ENCODE measurements around the gene IRX4.

The IRX4 gene

GRCh38 chr5:1882337-1883119 lies at the start of gene IRX4:
IRX4 (minus strand) TSS chr5:1882925; CDS start chr5:1882647, 278 bp downstream.
- DNase-seq (ENCODE audit: low read depth in 2 of 2): no peak

DNA sequence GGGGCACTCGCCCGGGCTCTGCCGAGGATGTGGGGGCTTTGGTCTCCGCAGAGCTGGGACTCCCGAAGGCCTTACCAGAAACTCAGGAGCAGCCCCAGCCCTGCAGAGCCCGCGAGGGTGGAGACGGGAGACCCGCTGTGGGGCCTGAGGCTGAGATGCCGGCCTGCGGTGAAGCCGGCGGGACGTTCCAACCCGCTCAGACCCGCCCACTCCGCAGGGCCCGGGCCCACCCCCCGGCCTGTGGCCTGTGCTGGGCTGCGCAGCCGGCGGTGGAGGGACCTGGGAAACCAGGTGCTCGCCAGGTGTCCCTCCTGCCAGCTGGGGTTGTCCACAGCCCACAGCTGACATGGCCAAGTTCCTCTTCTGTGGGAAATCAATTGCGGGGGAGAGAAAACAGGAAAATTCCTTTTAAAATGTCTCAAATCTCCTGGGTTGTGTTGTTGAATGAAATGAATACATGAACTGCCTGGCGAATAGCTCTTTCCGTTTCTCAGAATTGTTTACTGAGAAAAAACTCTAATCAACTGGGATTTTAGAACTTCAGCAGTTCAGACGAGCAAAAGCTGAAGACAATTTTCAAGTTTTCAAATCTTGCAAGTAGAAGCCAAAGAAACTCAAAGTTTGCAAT lies 49.0 kb upstream of the IRX4 start:
- no peak for DNase-seq (ENCODE audit: low read depth in 2 of 2)

GRCh38 chr5:1930880-1931603 lies 48.3 kb upstream of the IRX4 start:
- no peak for DNase-seq (ENCODE audit: low read depth in 2 of 2)

DNA sequence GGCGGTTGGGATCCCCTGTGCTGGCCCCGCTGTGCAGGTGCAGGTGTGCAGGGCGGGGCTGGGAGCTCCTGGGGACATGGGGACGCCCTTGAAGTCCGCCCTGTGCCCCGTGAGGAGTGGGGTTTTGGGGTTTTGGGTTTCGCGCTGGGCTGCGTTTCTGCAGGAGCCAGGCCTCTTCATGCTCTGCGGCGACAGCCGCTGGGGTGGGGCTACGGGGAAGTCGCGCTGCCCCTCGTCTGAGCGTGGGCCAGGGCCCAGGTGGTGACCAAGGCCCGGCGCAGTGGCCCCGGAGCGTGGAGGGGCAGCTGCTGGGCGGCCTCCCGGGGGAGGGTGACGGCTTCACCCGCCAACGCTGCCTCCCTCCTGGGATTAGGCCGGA lies 47.8 kb upstream of the IRX4 start:
- DNase-seq (ENCODE audit: low read depth in 2 of 2): no peak

- no peak for DNase-seq (ENCODE audit: low read depth in 2 of 2)
Observed at GRCh38 chr5:1929108-1929991, 46.6 kb upstream of the IRX4 start.

DNA sequence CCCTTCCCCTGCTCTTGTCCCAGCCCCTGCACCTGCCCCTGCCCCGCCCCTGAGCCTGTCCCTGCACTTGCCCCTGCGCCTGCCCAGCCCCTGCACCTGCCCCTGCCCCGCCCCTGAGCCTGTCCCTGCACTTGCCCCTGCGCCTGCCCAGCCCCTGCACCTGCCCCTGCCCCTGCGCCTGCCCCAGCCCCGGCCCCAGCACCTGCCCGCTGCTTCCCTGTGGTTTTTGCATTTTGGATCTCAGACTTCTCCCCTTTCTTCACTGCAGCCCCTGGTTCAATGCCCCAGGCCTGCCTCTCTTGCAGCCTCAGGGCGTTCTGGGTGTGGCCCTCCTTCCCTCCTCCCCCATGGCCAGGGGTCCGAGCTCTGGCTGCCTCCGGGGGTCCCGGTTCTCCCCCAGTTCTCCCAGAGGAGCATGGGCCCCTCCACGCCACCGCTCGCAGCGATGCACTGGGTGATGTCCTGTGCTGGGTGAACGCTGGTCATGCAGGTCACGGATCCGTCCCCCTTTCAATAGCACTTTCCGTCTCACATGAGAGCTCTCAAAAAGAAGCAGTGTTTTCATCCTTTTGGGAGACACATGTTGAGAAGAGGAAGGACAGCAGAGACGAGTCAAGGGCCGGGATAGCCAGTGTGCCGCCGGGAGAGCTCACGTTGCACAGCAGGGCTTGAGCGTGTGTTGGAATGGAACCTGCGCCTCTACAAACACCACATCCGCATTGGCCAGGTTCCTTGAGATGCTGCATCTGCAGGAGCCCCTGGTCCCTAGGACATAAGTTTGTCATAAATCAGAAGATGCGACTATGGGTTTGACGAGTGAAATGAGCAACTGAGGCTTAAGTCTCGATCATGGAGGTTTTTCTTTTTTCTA lies 44.0 kb upstream of the IRX4 start:
- DNase-seq (ENCODE audit: low read depth in 2 of 2): no peak

DNA sequence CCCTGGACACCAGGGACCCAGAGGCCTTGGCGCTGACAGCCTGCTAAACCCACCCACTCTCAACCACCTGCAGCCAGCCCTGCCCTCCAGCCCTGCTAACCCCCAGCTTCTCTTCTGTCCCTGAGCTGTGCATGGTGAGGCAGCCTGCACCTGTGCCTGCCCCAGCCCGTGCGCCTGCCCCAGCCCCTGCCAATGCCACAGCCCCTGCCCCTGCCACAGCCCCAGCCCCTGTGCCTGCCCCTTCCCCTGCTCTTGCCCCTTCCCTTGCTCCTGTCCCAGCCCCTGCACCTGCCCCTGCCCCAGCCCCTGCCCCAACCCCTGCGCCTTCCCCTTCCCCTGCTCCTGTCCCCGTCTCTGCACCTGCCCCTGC lies 43.3 kb upstream of the IRX4 start:
- no peak for DNase-seq (ENCODE audit: low read depth in 2 of 2)

- DNase-seq (ENCODE audit: low read depth in 2 of 2): no peak
Observed at GRCh38 chr5:1925111-1926070, 42.7 kb upstream of the IRX4 start.

DNA sequence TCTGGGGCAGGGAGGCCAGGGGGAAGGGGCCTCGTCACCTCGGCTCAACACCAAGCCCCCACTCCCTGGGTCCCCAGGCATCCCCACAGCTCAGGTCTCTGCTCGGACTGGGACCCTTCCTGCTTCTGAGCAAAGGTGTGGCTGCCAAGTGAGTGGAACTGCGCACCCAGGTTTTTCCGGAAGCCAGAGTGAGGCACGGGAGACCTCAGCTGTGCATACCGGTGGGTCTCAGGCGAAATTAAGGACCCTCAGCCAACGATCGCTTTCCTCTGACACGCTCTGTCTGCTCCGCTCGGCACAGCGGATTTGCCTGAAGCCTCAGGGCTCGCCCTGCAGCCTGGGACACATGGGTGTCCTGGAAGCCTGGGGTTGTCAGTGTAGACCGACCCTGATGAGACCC lies 41.0 kb upstream of the IRX4 start:
- no peak for DNase-seq (ENCODE audit: low read depth in 2 of 2)

DNA sequence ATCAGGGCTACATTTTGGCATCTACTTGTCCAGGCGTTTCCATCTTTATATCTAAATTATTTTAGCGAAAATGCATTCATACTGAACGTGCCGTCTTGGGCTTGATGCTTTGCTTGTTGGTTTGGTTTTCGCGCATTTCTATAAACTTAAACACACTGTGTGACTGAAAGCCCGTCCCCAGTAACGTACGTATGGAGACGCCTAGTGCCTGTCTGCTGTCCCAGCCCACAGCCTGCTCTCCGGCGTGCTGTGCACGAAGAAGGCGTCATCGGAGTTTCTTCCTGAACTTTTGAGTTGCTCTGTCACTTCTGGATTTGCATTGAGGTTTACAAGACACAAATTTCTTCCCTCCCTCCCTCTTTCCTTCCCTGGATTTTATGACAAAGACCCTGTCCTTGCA lies 40.6 kb upstream of the IRX4 start:
- no peak for DNase-seq (ENCODE audit: low read depth in 2 of 2)

GRCh38 chr5:1921711-1922110 lies 39.0 kb upstream of the IRX4 start:
- no peak for DNase-seq (ENCODE audit: low read depth in 2 of 2)

GRCh38 chr5:1919750-1920149 lies 37.0 kb upstream of the IRX4 start:
- no peak for DNase-seq (ENCODE audit: low read depth in 2 of 2)

GRCh38 chr5:1919209-1919566 lies 36.5 kb upstream of the IRX4 start:
- no peak for DNase-seq (ENCODE audit: low read depth in 2 of 2)

GRCh38 chr5:1918488-1919208 lies 35.9 kb upstream of the IRX4 start:
- DNase-seq (ENCODE audit: low read depth in 2 of 2): no peak

GRCh38 chr5:1917830-1918487 lies 35.2 kb upstream of the IRX4 start:
- no peak for DNase-seq (ENCODE audit: low read depth in 2 of 2)

DNA sequence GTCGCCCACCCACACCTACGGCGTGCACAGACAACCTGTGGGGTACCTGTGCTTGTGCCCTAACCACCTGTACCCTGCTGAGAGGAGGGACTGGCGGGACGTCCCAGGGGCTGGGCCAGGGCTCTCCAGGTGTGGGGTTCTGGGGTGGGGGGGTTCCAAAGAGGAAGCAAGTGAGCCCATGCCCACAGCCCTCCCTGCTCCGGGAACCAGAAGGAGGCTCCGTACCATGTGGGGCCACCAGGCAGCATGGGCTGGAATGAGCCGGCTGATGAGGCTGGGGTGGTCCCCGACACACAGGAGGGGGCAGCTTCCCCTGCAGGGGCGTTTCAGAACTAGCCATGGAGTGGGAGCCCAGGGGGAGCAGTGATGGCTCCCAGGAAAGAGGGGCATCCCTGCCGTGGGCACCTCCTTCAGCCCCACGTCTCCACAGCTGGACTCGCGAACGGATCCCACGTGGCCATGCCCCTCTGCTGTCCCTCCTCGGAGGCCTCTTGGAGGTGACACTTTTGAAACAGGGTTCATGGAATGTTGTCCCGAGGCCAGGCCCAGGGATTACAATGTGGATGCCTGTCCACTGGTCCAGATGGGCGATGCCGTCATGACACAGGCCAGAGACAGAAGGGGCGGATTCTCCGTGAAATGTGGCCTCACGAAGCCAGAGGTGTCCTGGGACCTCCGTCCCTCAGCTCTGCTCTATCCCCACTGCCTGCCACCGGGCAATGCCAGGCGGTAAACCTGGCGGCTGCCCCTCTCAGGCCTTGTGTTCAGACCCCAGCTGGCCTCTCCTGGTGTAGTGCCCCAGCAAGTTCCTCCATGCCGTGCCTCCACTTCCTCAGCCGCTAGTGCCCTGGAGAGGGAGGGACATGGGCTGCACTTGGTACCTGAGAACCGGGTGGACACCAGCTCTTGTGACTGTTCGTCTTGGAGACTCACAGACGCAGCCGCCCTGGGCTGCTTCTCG lies 33.6 kb upstream of the IRX4 start:
- no peak for DNase-seq (ENCODE audit: low read depth in 2 of 2)

DNA sequence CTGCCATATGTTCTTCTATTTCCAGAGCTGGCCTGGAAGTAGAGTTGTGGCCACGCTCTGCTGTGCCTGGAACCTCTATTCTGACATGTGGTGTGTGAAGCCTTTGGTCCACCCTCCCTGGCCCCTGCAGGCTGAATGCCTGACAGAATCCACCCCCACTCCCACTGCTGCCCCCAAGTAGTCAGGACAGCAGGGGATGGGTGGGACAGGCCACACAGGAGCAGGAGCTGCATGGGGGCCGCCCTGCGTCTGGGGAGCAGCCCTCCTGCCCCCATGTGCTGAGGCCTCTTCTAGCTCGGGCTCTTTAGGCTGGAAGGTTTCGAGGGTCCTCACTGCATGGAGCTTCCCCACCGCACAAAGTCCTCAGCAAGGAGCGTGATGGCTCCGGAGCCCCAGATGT lies 32.6 kb upstream of the IRX4 start:
- DNase-seq (ENCODE audit: low read depth in 2 of 2): no peak

GRCh38 chr5:1914471-1914870 lies 31.7 kb upstream of the IRX4 start:
- no peak for DNase-seq (ENCODE audit: low read depth in 2 of 2)
